H1 (cell line): Measurements from ENCODE around the gene RNF10. TPM values are rescaled to one million over a fixed set of nuclear protein-coding genes. Genes with fewer than 3 reads are reported as not detected.

ENCODE experiments used
- CTCF ChIA-PET: fragments of 300-600 bp; sonication (Branson Sonifier 250); formaldehyde crosslinking; loops from one replicate; lab custom pipeline; 2021; ENCODE audit not compliant: partially characterized antibody; lab: Charles Lee
- POLR2A ChIA-PET: fragments of 300-600 bp; sonication (Branson Sonifier 250); formaldehyde crosslinking; loops from one replicate; lab custom pipeline; 2021; ENCODE audit warnings: inconsistent platforms; ENCODE audit not compliant: partially characterized antibody; lab: Charles Lee
- DNase-seq, 2 experiments: peaks; one replicate each; pipeline versions ENCODE4 v3.0.0 to v3.0.0-alpha.2; 2010 to 2022; ENCODE audit warnings: low spot score in 2 of 2, low read depth in 1 of 2, mixed read lengths in 1 of 2
- FAIRE-seq: peaks from 2 replicates; lab custom pipeline; 2011; peaks lifted over from hg19 to GRCh38; lab: Jason Lieb, UNC
- H2AFZ ChIP-seq: 2 replicates; pipeline ENCODE4 v1.8.1; 2012; ENCODE audit warnings: low read length, inconsistent platforms
- H2AK5ac ChIP-seq: 2 replicates; pipeline ENCODE4 v1.6.1; 2013; ENCODE audit warnings: low read depth, low read length
- H2BK120ac ChIP-seq: replicated peaks from 2 replicates; pipeline ENCODE3; 2013; ENCODE audit warnings: low read depth, low read length, inconsistent platforms
- H2BK12ac ChIP-seq: 2 replicates; pipeline ENCODE4 v1.6.1; 2013; ENCODE audit warnings: low read depth, low read length
- H2BK15ac ChIP-seq: 2 replicates; pipeline ENCODE4 v1.6.1; 2013; ENCODE audit warnings: low read length
- H2BK20ac ChIP-seq: 2 replicates; pipeline ENCODE4 v1.6.1; 2013; ENCODE audit warnings: low read length
- H2BK5ac ChIP-seq: 2 replicates; pipeline ENCODE4 v1.6.1; 2013; ENCODE audit warnings: low read depth, low read length
- H3K14ac ChIP-seq: 2 replicates; pipeline ENCODE4 v1.6.1; 2013; ENCODE audit warnings: inconsistent platforms; ENCODE audit not compliant: insufficient read length
- H3K18ac ChIP-seq: 2 replicates; pipeline ENCODE4 v1.6.1; 2013; ENCODE audit warnings: low read length; ENCODE audit errors: extremely low read depth
- H3K23ac ChIP-seq: 2 replicates; pipeline ENCODE4 v1.6.1; 2013; ENCODE audit warnings: inconsistent platforms; ENCODE audit not compliant: insufficient read length
- H3K23me2 ChIP-seq: 2 replicates; pipeline ENCODE4 v1.6.1; 2013; ENCODE audit warnings: low read depth, low read length
- H3K27ac ChIP-seq: 2 replicates; pipeline ENCODE4 v1.6.1; 2011; ENCODE audit warnings: low read depth, low read length, inconsistent platforms
- H3K27me3 ChIP-seq, 4 experiments: replicated peaks in 1 of 4; 1 replicate in 1 of 4; 2 replicates in 3 of 4; pipeline versions ENCODE4 v1.6.1 to v1.8.1; 2011 to 2013; ENCODE audit warnings: low read length in 3 of 4, mild to moderate bottlenecking in 3 of 4, inconsistent platforms in 2 of 4, mixed read lengths in 2 of 4, moderate library complexity in 1 of 4; ENCODE audit not compliant: control insufficient read depth in 3 of 4, insufficient read depth in 3 of 4; ENCODE audit errors: extremely low read depth in 1 of 4
- H3K36me3 ChIP-seq, 4 experiments: 2 replicates each; pipeline versions ENCODE4 v1.6.1 to v1.8.1; 2011 to 2013; ENCODE audit warnings: mild to moderate bottlenecking in 4 of 4, low read length in 3 of 4, moderate library complexity in 2 of 4, control low read depth in 1 of 4, inconsistent platforms in 1 of 4; ENCODE audit not compliant: insufficient read depth in 4 of 4, control insufficient read depth in 2 of 4
- H3K4ac ChIP-seq: replicated peaks from 2 replicates; pipeline ENCODE3; 2013; ENCODE audit warnings: low read length, low read depth, mixed read lengths, inconsistent platforms; ENCODE audit not compliant: insufficient read length
- H3K4me1 ChIP-seq, 4 experiments: replicated peaks in 1 of 4; 1 replicate in 1 of 4; 2 replicates in 3 of 4; pipeline versions ENCODE4 v1.6.1 to v1.8.1; 2011 to 2013; ENCODE audit warnings: low read length in 3 of 4, inconsistent platforms in 2 of 4, mixed read lengths in 1 of 4; ENCODE audit not compliant: insufficient read depth in 4 of 4, control insufficient read depth in 3 of 4
- H3K4me2 ChIP-seq, 2 experiments: 2 replicates each; pipeline versions ENCODE4 v1.6.1 to v1.8.1; 2011 to 2013; ENCODE audit warnings: low read depth in 2 of 2, low read length in 2 of 2, control low read depth in 1 of 2, inconsistent platforms in 1 of 2, mild to moderate bottlenecking in 1 of 2; ENCODE audit not compliant: insufficient read depth in 1 of 2
- H3K4me3 ChIP-seq, 4 experiments: fragments of 200-600, 300-600 bp in 1 of 4; sonication (generic), shearing (Covaris generic), sonication (Bioruptor Twin) in 1 of 4; 2 replicates each; pipeline versions ENCODE4 v1.5.1 to v1.8.1; 2011 to 2016; ENCODE audit warnings: low read length in 4 of 4, low read depth in 3 of 4, control low read depth in 2 of 4, inconsistent platforms in 2 of 4, mild to moderate bottlenecking in 2 of 4, mixed read lengths in 1 of 4, moderate library complexity in 1 of 4; ENCODE audit not compliant: insufficient read depth in 2 of 4; ENCODE audit errors: extremely low read depth in 1 of 4
- H3K56ac ChIP-seq: replicated peaks from 2 replicates; pipeline ENCODE3; 2013; ENCODE audit warnings: low read depth, mild to moderate bottlenecking, mixed read lengths, low read length, inconsistent platforms; ENCODE audit not compliant: insufficient read length
- H3K79me1 ChIP-seq: 2 replicates; pipeline ENCODE4 v1.6.1; 2013; ENCODE audit warnings: low read depth, low read length, control low read depth
- H3K79me2 ChIP-seq, 2 experiments: 2 replicates each; pipeline versions ENCODE4 v1.6.1 to v1.8.1; 2012 to 2013; ENCODE audit warnings: low read length in 2 of 2, mild to moderate bottlenecking in 2 of 2, inconsistent platforms in 1 of 2; ENCODE audit not compliant: insufficient read depth in 2 of 2, control insufficient read depth in 1 of 2
- H3K9ac ChIP-seq, 4 experiments: replicated peaks in 1 of 4; 1 replicate in 1 of 4; 2 replicates in 3 of 4; pipeline versions ENCODE4 v1.6.1 to v1.8.1; 2011 to 2013; ENCODE audit warnings: low read depth in 3 of 4, low read length in 3 of 4, control low read depth in 2 of 4, mild to moderate bottlenecking in 2 of 4, moderate library complexity in 2 of 4, inconsistent platforms in 1 of 4; ENCODE audit errors: extremely low read depth in 1 of 4
- H3K9me3 ChIP-seq, 2 experiments: 2 replicates each; pipeline versions ENCODE4 v1.6.1 to v1.8.1; 2012 to 2013; ENCODE audit warnings: mild to moderate bottlenecking in 2 of 2, moderate library complexity in 2 of 2, control low read depth in 1 of 2, inconsistent platforms in 1 of 2, low read depth in 1 of 2, low read length in 1 of 2, mixed read lengths in 1 of 2; ENCODE audit not compliant: insufficient read depth in 2 of 2
- H4K20me1 ChIP-seq, 2 experiments: replicated peaks in 1 of 2; 2 replicates each; pipeline versions ENCODE3 to v1.8.1; 2011 to 2013; ENCODE audit warnings: inconsistent platforms in 2 of 2, low read length in 2 of 2, mild to moderate bottlenecking in 1 of 2; ENCODE audit not compliant: insufficient read depth in 2 of 2, control insufficient read depth in 1 of 2
- H4K5ac ChIP-seq: 2 replicates; pipeline ENCODE4 v1.6.1; 2013; ENCODE audit warnings: low read length, low read depth, mixed read lengths, inconsistent platforms; ENCODE audit not compliant: insufficient read length
- H4K8ac ChIP-seq: 2 replicates; pipeline ENCODE4 v1.8.0; 2013; ENCODE audit warnings: mild to moderate bottlenecking, moderate library complexity, low read length, inconsistent platforms; ENCODE audit not compliant: insufficient read depth; ENCODE audit errors: extremely low read depth
- H4K91ac ChIP-seq: replicated peaks from 2 replicates; pipeline ENCODE3; 2013; ENCODE audit warnings: low read length, mixed read lengths, inconsistent platforms; ENCODE audit not compliant: insufficient read length
- CHD1 ChIP-seq: IDR thresholded peaks from 2 replicates; pipeline ENCODE4 v1.6.1; 2012; ENCODE audit warnings: low read depth, low read length, improper control_type of control experiment
- FOSL1 ChIP-seq: IDR thresholded peaks from 2 replicates; pipeline ENCODE4 v1.6.1; 2011; ENCODE audit warnings: mild to moderate bottlenecking, low read depth, low read length, moderate library complexity; ENCODE audit not compliant: insufficient read depth
- JUND ChIP-seq: IDR thresholded peaks from 2 replicates; pipeline ENCODE4 v1.6.1; 2011; ENCODE audit warnings: mild to moderate bottlenecking, improper control_type of control experiment, low read length
- KDM1A ChIP-seq: fragments of 200-600, 300-600 bp; sonication (generic); IDR thresholded peaks from 2 replicates; pipeline ENCODE4 v1.7.1; 2016; ENCODE audit warnings: mild to moderate bottlenecking, low read length, borderline replicate concordance
- KDM5A ChIP-seq: fragments of 200-600 bp; IDR thresholded peaks from 2 replicates; pipeline ENCODE4 v1.7.1; 2012; ENCODE audit warnings: mild to moderate bottlenecking, low read length, inconsistent platforms, mixed read lengths
- PHF8 ChIP-seq: fragments of 200-600 bp; sonication (generic); conservative IDR thresholded peaks from 2 replicates; pipeline ENCODE4 v1.7.1; 2012; ENCODE audit warnings: low read depth, mild to moderate bottlenecking, inconsistent platforms, low read length, moderate library complexity
- RAD21 ChIP-seq, 2 experiments: IDR thresholded peaks in 1 of 2; conservative IDR thresholded peaks in 1 of 2; 2 replicates each; pipeline ENCODE4 v1.6.1; 2011; ENCODE audit warnings: low read depth in 2 of 2, low read length in 2 of 2, improper control_type of control experiment in 1 of 2, inconsistent platforms in 1 of 2, mild to moderate bottlenecking in 1 of 2, moderate library complexity in 1 of 2
- RBBP5 ChIP-seq: IDR thresholded peaks from 2 replicates; pipeline ENCODE4 v1.7.1; 2012; ENCODE audit warnings: low read depth, mild to moderate bottlenecking, inconsistent platforms, low read length, moderate library complexity, borderline replicate concordance
- SIN3A ChIP-seq, 2 experiments: IDR thresholded peaks in 1 of 2; conservative IDR thresholded peaks in 1 of 2; 2 replicates each; pipeline ENCODE4 v1.6.1; 2011 to 2012; ENCODE audit warnings: low read length in 2 of 2, improper control_type of control experiment in 1 of 2, low read depth in 1 of 2, mild to moderate bottlenecking in 1 of 2
- SIX5 ChIP-seq: IDR thresholded peaks from 2 replicates; pipeline ENCODE4 v1.6.1; 2011; ENCODE audit warnings: mild to moderate bottlenecking, low read depth, low read length
- TAF7 ChIP-seq: optimal IDR thresholded peaks from 2 replicates; pipeline ENCODE3; 2011; ENCODE audit warnings: low read depth, mild to moderate bottlenecking, inconsistent platforms, low read length, moderate library complexity, borderline replicate concordance
- TEAD4 ChIP-seq: IDR thresholded peaks from 2 replicates; pipeline ENCODE4 v1.6.1; 2012; ENCODE audit warnings: low read depth, low read length, inconsistent platforms, mixed read lengths
- polyA plus RNA-seq, 7 experiments: library from polyadenylated mRNA; depleted of rRNA in 3 of 7; stranded (reverse) in 5 of 7; unstranded in 2 of 7; fragments of >200 nt in 5 of 7; fragments of 200-250 nt in 2 of 7; gene quantifications; 1 replicate in 5 of 7; 2 replicates in 1 of 7; 4 replicates in 1 of 7; pipeline versions ENCODE4 v1.2.1 to v1.2.3, GENCODE V29; 2011 to 2013; ENCODE audit warnings: missing spikeins in 2 of 7, mixed read lengths in 2 of 7
- total RNA-seq: library from RNA; stranded (reverse); fragmentation: NEBNext Ultra II Directional; extraction: Animal tissue kit (Norgen Biotek cat#: 25700); gene quantifications from 2 replicates; pipeline ENCODE4 v1.2.1, GENCODE V29; 2021
- TF ChIP-seq, protein P1 (sequence below): IDR thresholded peaks from 2 replicates; pipeline ENCODE4 v1.6.1; 2012; ENCODE audit warnings: low read length, inconsistent platforms

The RNF10 gene
- total and polyA plus RNA-seq, 2 of the 8 experiments (the other 6 are each of a cell fraction or from before 2014, with no cell fraction given), result 71.6 to 171 TPM

DNA sequence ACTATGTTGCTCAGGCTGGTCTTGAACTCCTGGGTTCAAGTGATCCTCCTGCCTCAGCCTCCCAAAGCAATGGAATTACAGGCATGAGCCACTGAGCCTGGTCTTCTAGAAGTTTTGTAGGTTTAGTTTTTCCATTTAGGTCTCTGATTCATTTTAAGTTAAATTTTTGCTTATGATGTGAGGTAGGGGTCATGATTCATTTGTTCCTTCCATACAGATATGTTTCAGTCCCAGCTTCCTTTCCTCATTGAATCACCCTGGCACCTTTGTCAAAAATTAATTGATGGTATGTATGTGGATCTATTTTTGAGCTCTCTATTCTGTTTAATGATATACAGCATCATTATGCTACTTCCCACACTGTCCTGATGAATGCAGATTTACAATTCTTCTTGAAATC, 80.7 kb downstream of the RNF10 start:
- Histone ChIP-seq H4K5ac (no peak overlapping the region), H3K4me3 (no peak overlapping the region), H2BK20ac (no peak overlapping the region), H4K8ac (no peak overlapping the region), H3K9me3 (no peaks in the 10 kb centered on the region), H3K14ac (no peak overlapping the region), H3K23me2 (no peaks in the 10 kb centered on the region), H4K20me1 (no peaks in the 10 kb centered on the region), H3K27me3 (peaks cover 0 to 3% (median 0%) of the 10 kb centered on the region in 4 experiments; a peak in 1 of 7 replicates), H2BK15ac (no peak overlapping the region), H3K4me2 (no peak overlapping the region), H4K91ac (no peak overlapping the region), H2BK5ac (no peak overlapping the region), H3K4me1 (peaks cover 0 to 4% (median 4%) of the 10 kb centered on the region in 4 experiments; a peak in 4 of 7 replicates), H3K79me1 (no peaks in the 10 kb centered on the region), H2AK5ac (no peak overlapping the region), H3K27ac (no peak overlapping the region), H3K23ac (no peak overlapping the region), H3K9ac (no peak overlapping the region), H2BK120ac (no peak overlapping the region), H3K4ac (no peak overlapping the region), H2AFZ (no peak overlapping the region), H3K18ac (no peak overlapping the region), H2BK12ac (no peak overlapping the region), H3K79me2 (no peaks in the 10 kb centered on the region), H3K56ac (no peak overlapping the region), H3K36me3 (no peaks in the 10 kb centered on the region)
- POLR2A ChIA-PET, result no interaction called here
- DNase-seq (no peak), FAIRE-seq (no peak)
- CTCF ChIA-PET, result interaction anchor here (0.7 to 1.0 kb wide), 2 partner anchors 14 to 32 kb away, joined by 3 read pairs; no protein-coding TSS in a partner anchor
- no peak for TF ChIP-seq KDM5A
- TF ChIP-seq PHF8, result no peak
- TF ChIP-seq JUND, result no peak
- no peak for TF ChIP-seq RAD21 (IDR thresholded peaks at IDR 0.05 in 1 of 2, conservative IDR thresholded peaks at IDR 0.05 in 1 of 2; ENCODE audit: low read depth in 2 of 2, low read length in 2 of 2)
- no peak for TF ChIP-seq RBBP5
- no peak for TF ChIP-seq CHD1
- TF ChIP-seq, protein P1, sequence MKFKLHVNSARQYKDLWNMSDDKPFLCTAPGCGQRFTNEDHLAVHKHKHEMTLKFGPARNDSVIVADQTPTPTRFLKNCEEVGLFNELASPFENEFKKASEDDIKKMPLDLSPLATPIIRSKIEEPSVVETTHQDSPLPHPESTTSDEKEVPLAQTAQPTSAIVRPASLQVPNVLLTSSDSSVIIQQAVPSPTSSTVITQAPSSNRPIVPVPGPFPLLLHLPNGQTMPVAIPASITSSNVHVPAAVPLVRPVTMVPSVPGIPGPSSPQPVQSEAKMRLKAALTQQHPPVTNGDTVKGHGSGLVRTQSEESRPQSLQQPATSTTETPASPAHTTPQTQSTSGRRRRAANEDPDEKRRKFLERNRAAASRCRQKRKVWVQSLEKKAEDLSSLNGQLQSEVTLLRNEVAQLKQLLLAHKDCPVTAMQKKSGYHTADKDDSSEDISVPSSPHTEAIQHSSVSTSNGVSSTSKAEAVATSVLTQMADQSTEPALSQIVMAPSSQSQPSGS, result no peak
- no peak for TF ChIP-seq SIX5
- TF ChIP-seq TEAD4, result no peak
- no peak for TF ChIP-seq KDM1A
- no peak for TF ChIP-seq SIN3A (conservative IDR thresholded peaks at IDR 0.05 in 1 of 2, IDR thresholded peaks at IDR 0.05 in 1 of 2; ENCODE audit: low read depth in 1 of 2, low read length in 2 of 2)
- no peak for TF ChIP-seq TAF7
- TF ChIP-seq FOSL1, result no peak
